CD4-positive, alpha-beta T cell (primary cell): Measurements from ENCODE around the gene TRMT44. TPM values are rescaled to one million over a fixed set of nuclear protein-coding genes. Genes with fewer than 3 reads are reported as not detected.

Experiments used
- ATAC-seq: fragments of 200-7000 bp; cut with Tn5 transposase; one replicate; pipeline ENCODE4 v1.10.0; 2022; ENCODE audit warnings: mild to moderate bottlenecking; ENCODE audit not compliant: poor library complexity
- CTCF ChIA-PET: fragments of 350-600 bp; sonication (Branson Sonifier 250); formaldehyde crosslinking; loops from one replicate; lab custom pipeline; 2021; ENCODE audit warnings: antibody characterized with exemption, inconsistent platforms; lab: Charles Lee
- POLR2A ChIA-PET: fragments of 350-600 bp; sonication (Branson Sonifier 250); formaldehyde crosslinking; loops from one replicate; lab custom pipeline; 2021; ENCODE audit warnings: antibody characterized with exemption, inconsistent platforms; lab: Charles Lee
- DNase-seq, 14 experiments: peaks; one replicate each; pipeline ENCODE4 v3.0.0-alpha.2; 2013 to 2020; ENCODE audit warnings: mixed read lengths in 2 of 14
- H3K27ac ChIP-seq, 2 donors: one replicate each; pipeline versions ENCODE4 v1.5.1 to v1.7.0; 2013; ENCODE audit warnings: low read length in 2 of 2, low read depth in 1 of 2, mild to moderate bottlenecking in 1 of 2
- H3K27me3 ChIP-seq, 2 experiments: 1 replicate in 1 of 2; 2 replicates in 1 of 2; pipeline versions ENCODE4 v1.6.1 to v1.7.0; 2013; ENCODE audit warnings: low read length in 2 of 2, control low read depth in 1 of 2, mild to moderate bottlenecking in 1 of 2, moderate library complexity in 1 of 2; ENCODE audit not compliant: insufficient read depth in 2 of 2, control insufficient read depth in 1 of 2
- H3K36me3 ChIP-seq: one replicate; pipeline ENCODE4 v1.6.1; 2013; ENCODE audit warnings: low read length, control low read depth; ENCODE audit not compliant: insufficient read depth
- H3K4me1 ChIP-seq: one replicate; pipeline ENCODE4 v1.6.1; 2013; ENCODE audit warnings: low read length, control low read depth; ENCODE audit not compliant: insufficient read depth
- H3K4me3 ChIP-seq: one replicate; pipeline ENCODE4 v1.5.1; 2013; ENCODE audit warnings: mild to moderate bottlenecking, low read length, moderate library complexity
- H3K9me3 ChIP-seq, 2 experiments: 1 replicate in 1 of 2; 2 replicates in 1 of 2; pipeline versions ENCODE4 v1.6.1 to v1.7.0; 2013; ENCODE audit warnings: low read length in 2 of 2, mild to moderate bottlenecking in 2 of 2, control low read depth in 1 of 2, moderate library complexity in 1 of 2; ENCODE audit not compliant: control insufficient read depth in 1 of 2, insufficient read depth in 1 of 2
- H3K27ac Mint-ChIP-seq: one replicate; pipeline ENCODE4 v1.8.0; 2020; ENCODE audit warnings: mixed read lengths
- H3K27me3 Mint-ChIP-seq: one replicate; pipeline ENCODE4 v1.8.0; 2021; ENCODE audit warnings: mixed read lengths
- H3K36me3 Mint-ChIP-seq: one replicate; pipeline ENCODE4 v1.8.0; 2021; ENCODE audit warnings: low read depth, mixed read lengths
- H3K4me1 Mint-ChIP-seq: one replicate; pipeline ENCODE4 v1.8.0; 2021; ENCODE audit warnings: low read depth, mixed read lengths
- H3K4me3 Mint-ChIP-seq: one replicate; pipeline ENCODE4 v1.8.0; 2020; ENCODE audit warnings: mild to moderate bottlenecking, mixed read lengths
- H3K9me3 Mint-ChIP-seq: one replicate; pipeline ENCODE4 v1.8.0; 2020; ENCODE audit warnings: mixed read lengths
- intact Hi-C, 2 experiments: fragments of 100-400 bp; cut with DNase I in 1 of 2; cut with micrococcal nuclease in 1 of 2; formaldehyde crosslinking; loops; one replicate each; pipeline versions ENCODE4 v1.15.1 to v1.9.0; 2023 to 2025; cut with DNase I, micrococcal nuclease
- total RNA-seq, 174 experiments: library from RNA in 2 of 174; stranded (reverse) in 2 of 174; gene quantifications; one replicate each; pipeline ENCODE4 v1.2.3 and lab custom pipeline; 2021 to 2026
- TF ChIP-seq, protein P1 (sequence below): fragments of 200-600 bp; IDR thresholded peaks from one replicate; pipeline ENCODE4 v1.8.0; 2022; ENCODE audit warnings: antibody characterized with exemption, mild to moderate bottlenecking

The TRMT44 gene
- total RNA-seq, 2 experiments from 2014 or later: 25.6 to 29.2 TPM

DNA sequence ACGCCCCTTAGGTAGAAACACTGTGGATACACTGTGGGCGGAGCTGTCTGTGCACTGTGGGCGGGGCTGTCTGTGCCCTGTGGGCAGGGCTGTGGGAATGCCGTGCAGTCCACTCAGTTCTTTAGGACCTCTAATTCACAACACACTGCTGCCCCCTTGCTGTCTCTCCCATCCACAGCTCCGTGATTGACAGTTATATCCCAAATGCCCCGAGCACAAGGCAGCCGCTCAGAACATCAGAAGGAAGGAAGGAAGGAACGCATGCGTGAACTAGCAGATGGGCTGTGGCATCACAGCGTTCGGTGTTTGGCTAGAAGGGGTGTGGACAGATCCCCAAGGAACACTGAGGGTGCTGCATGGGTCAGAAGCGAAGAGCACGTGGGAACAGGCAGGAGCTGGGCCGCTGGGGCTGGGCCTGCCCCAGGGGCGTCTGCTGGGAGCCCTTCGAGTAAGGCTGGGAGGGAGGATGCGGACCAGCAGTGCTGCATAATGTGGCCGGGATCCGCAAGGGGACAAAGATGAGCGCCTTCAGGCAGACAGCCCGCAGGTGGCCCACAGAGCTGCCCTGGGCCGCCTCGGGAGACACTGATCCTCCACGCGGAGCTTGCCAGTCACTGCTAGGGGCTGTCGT is 29.8 kb upstream of the TRMT44 start:
- Histone ChIP-seq H3K36me3 (peaks cover 36% of the 10 kb centered on the region), H3K9me3 (no peaks in the 10 kb centered on the region), H3K27me3 (no peaks in the 10 kb centered on the region), H3K4me1 (peaks cover 34% of the 10 kb centered on the region), H3K4me3 (no peak overlapping the region), H3K27ac (no peak overlapping the region)
- no peaks in the 10 kb centered on the region for H3K9me3 Mint-ChIP-seq
- intact Hi-C loops: no loop called here
- H3K27ac Mint-ChIP-seq: no peak overlapping the region
- ChIA-PET CTCF (no interaction called here), POLR2A (interaction anchor here (0.8 kb wide), 1 partner anchor 234 kb away, joined by 3 read pairs; no protein-coding TSS in a partner anchor)
- TF ChIP-seq, protein P1, sequence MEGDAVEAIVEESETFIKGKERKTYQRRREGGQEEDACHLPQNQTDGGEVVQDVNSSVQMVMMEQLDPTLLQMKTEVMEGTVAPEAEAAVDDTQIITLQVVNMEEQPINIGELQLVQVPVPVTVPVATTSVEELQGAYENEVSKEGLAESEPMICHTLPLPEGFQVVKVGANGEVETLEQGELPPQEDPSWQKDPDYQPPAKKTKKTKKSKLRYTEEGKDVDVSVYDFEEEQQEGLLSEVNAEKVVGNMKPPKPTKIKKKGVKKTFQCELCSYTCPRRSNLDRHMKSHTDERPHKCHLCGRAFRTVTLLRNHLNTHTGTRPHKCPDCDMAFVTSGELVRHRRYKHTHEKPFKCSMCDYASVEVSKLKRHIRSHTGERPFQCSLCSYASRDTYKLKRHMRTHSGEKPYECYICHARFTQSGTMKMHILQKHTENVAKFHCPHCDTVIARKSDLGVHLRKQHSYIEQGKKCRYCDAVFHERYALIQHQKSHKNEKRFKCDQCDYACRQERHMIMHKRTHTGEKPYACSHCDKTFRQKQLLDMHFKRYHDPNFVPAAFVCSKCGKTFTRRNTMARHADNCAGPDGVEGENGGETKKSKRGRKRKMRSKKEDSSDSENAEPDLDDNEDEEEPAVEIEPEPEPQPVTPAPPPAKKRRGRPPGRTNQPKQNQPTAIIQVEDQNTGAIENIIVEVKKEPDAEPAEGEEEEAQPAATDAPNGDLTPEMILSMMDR: no peak
- no peak overlapping the region for H3K4me3 Mint-ChIP-seq
- DNase-seq (no peak), ATAC-seq (no peak)
- peaks cover 10% of the 10 kb centered on the region for H3K4me1 Mint-ChIP-seq
- H3K36me3 Mint-ChIP-seq: peaks cover 58% of the 10 kb centered on the region
- H3K27me3 Mint-ChIP-seq: no peaks in the 10 kb centered on the region

DNA sequence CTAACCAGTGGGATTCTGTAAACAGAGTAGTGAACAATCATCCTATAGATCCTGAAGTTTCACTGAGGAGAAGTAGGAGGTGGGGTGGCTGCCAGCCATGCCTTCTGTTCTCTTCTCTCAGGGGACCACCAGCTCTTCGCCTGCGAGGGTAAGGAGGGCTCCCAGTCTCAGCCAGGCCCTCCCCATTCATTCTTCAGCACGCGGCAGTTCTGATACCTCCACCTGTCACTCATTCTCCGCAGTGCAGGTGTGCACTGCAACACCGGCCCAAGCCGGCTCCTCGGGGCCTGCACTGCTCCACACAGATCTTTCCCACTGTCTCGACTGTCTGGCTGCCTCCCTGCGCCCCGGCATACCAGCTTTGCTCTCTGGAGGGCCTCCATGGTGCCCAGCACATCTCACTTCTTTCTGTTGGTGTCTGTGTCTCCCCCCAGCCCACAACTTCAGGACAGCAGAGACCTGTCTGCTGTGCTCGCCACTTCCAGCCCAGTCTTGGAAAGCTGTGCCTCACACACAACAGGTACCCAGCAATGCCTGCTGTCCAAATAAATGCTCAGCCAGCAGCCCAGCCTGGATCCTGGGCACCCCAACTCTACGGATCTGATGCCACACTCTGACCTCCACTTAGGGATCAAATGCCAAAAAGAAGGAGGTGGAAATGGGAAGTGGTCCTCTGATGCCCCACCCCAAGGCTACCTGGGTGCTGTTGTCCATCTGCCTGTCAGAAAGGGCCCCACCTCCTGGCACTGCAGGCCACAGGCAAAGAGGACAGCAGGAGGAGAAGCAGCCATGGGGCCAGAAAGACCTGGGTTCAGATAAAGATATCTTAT is 29.0 kb upstream of the TRMT44 start:
- intact Hi-C loops: no loop called here
- peaks cover 34% of the 10 kb centered on the region for H3K4me1 ChIP-seq
- H3K27ac ChIP-seq: no peak overlapping the region
- ChIA-PET CTCF (no interaction called here), POLR2A (interaction anchor here (0.8 kb wide), 1 partner anchor 234 kb away, joined by 3 read pairs; no protein-coding TSS in a partner anchor)
- no peaks in the 10 kb centered on the region for H3K9me3 Mint-ChIP-seq
- peaks cover 39% of the 10 kb centered on the region for H3K36me3 ChIP-seq
- H3K4me1 Mint-ChIP-seq: peaks cover 10% of the 10 kb centered on the region
- peaks cover 57% of the 10 kb centered on the region for H3K36me3 Mint-ChIP-seq
- no peak for DNase-seq
- no peak for ATAC-seq
- H3K27me3 Mint-ChIP-seq: no peaks in the 10 kb centered on the region
- TF ChIP-seq, protein P1: no peak
- no peak overlapping the region for H3K27ac Mint-ChIP-seq
- H3K27me3 ChIP-seq: no peaks in the 10 kb centered on the region
- no peak overlapping the region for H3K4me3 ChIP-seq
- H3K9me3 ChIP-seq: no peaks in the 10 kb centered on the region
- no peak overlapping the region for H3K4me3 Mint-ChIP-seq

DNA sequence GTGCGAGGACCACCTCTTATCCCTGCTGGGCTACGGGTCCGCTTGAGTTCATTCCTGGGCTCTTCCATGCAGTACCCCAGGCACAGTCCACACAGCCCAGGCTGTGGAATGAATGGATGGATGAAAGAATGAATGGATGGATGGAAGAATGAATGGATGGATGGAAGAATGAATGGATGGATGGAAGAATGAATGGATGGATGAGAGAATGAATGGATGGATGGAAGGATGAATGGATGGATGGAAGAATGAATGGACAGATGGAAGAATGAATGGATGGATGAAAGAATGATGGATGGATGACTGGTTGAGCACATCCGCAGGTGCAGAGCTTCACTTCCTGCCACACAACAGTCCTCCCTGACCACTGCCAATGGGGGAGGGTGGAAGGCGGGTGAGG is 28.3 kb upstream of the TRMT44 start:
- no peaks in the 10 kb centered on the region for H3K9me3 ChIP-seq
- Mint-ChIP-seq H3K9me3 (no peaks in the 10 kb centered on the region), H3K4me3 (no peak overlapping the region), H3K36me3 (peaks cover 62% of the 10 kb centered on the region), H3K27me3 (no peaks in the 10 kb centered on the region), H3K4me1 (peaks cover 10% of the 10 kb centered on the region), H3K27ac (no peak overlapping the region)
- no peaks in the 10 kb centered on the region for H3K27me3 ChIP-seq
- H3K27ac ChIP-seq: no peak overlapping the region
- DNase-seq (no peak), ATAC-seq (no peak)
- POLR2A ChIA-PET: no interaction called here
- H3K36me3 ChIP-seq: peaks cover 38% of the 10 kb centered on the region
- TF ChIP-seq, protein P1: no peak
- H3K4me1 ChIP-seq: peaks cover 34% of the 10 kb centered on the region
- CTCF ChIA-PET: no interaction called here
- H3K4me3 ChIP-seq: no peak overlapping the region
- intact Hi-C loops: no loop called here
